Astrocyte (in vitro differentiated cells and primary cell): Measurements from ENCODE around the gene BHLHA9. TPM values are rescaled to one million over a fixed set of nuclear protein-coding genes. Genes with fewer than 3 reads are reported as not detected.

Experiments used
- DNase-seq: peaks from one replicate; pipeline ENCODE4 v3.0.0-alpha.2; 2010; ENCODE audit warnings: low read depth
- FAIRE-seq: peaks from 2 replicates; lab custom pipeline; 2011; peaks lifted over from hg19 to GRCh38; lab: Jason Lieb, UNC
- H2AFZ ChIP-seq: 2 replicates; pipeline ENCODE4 v1.6.0; 2012; ENCODE audit warnings: low read depth, low read length, inconsistent platforms
- H3K27ac ChIP-seq: 2 replicates; pipeline ENCODE4 v1.5.1; 2011; ENCODE audit warnings: low read depth, low read length, inconsistent platforms
- H3K27me3 ChIP-seq: 2 replicates; pipeline ENCODE4 v1.6.0; 2011; ENCODE audit warnings: low read length, inconsistent platforms; ENCODE audit not compliant: insufficient read depth
- H3K36me3 ChIP-seq: 2 replicates; pipeline ENCODE4 v1.5.1; 2011; ENCODE audit warnings: low read length, inconsistent platforms; ENCODE audit not compliant: insufficient read depth
- H3K4me1 ChIP-seq: 2 replicates; pipeline ENCODE4 v1.5.1; 2011; ENCODE audit warnings: low read length, inconsistent platforms; ENCODE audit not compliant: insufficient read depth
- H3K4me2 ChIP-seq: 2 replicates; pipeline ENCODE4 v1.6.0; 2012; ENCODE audit warnings: low read length, inconsistent platforms
- H3K4me3 ChIP-seq: 2 replicates; pipeline ENCODE4 v1.5.1; 2011; ENCODE audit warnings: low read depth, mild to moderate bottlenecking, low read length, inconsistent platforms; ENCODE audit not compliant: insufficient read depth
- H3K79me2 ChIP-seq: 2 replicates; pipeline ENCODE4 v1.6.0; 2012; ENCODE audit warnings: mild to moderate bottlenecking, low read length, inconsistent platforms; ENCODE audit not compliant: insufficient read depth
- H3K9ac ChIP-seq: 2 replicates; pipeline ENCODE4 v1.6.0; 2012; ENCODE audit warnings: mild to moderate bottlenecking, low read length, inconsistent platforms
- H3K9me3 ChIP-seq: 2 replicates; pipeline ENCODE4 v1.5.1; 2012; ENCODE audit warnings: low read depth, mild to moderate bottlenecking, low read length, inconsistent platforms; ENCODE audit not compliant: insufficient read depth
- H4K20me1 ChIP-seq: 2 replicates; pipeline ENCODE4 v1.6.0; 2012; ENCODE audit warnings: low read length, inconsistent platforms; ENCODE audit not compliant: insufficient read depth
- H3K27ac Mint-ChIP-seq: one replicate; pipeline ENCODE4 v1.8.0; 2021; ENCODE audit warnings: mild to moderate bottlenecking, mixed read lengths; ENCODE audit not compliant: unreplicated experiment
- H3K27me3 Mint-ChIP-seq: one replicate; pipeline ENCODE4 v1.8.0; 2021; ENCODE audit warnings: low read depth, mixed read lengths; ENCODE audit not compliant: unreplicated experiment
- H3K36me3 Mint-ChIP-seq: one replicate; pipeline ENCODE4 v1.8.0; 2021; ENCODE audit warnings: low read depth, mixed read lengths; ENCODE audit not compliant: unreplicated experiment
- H3K4me1 Mint-ChIP-seq: one replicate; pipeline ENCODE4 v1.8.0; 2021; ENCODE audit warnings: low read depth, mixed read lengths; ENCODE audit not compliant: unreplicated experiment
- H3K4me3 Mint-ChIP-seq: one replicate; pipeline ENCODE4 v1.8.0; 2021; ENCODE audit warnings: mild to moderate bottlenecking, moderate library complexity, mixed read lengths; ENCODE audit not compliant: unreplicated experiment
- H3K9me3 Mint-ChIP-seq: one replicate; pipeline ENCODE4 v1.8.0; 2021; ENCODE audit warnings: mild to moderate bottlenecking, mixed read lengths; ENCODE audit not compliant: unreplicated experiment
- EZH2 ChIP-seq: IDR thresholded peaks from 2 replicates; pipeline ENCODE4 v1.6.1; 2012; ENCODE audit warnings: mild to moderate bottlenecking, low read length, inconsistent platforms; ENCODE audit not compliant: insufficient read depth
- total RNA-seq: library from RNA; stranded (reverse); gene quantifications from 2 replicates; pipeline ENCODE4 v1.2.1, GENCODE V29; 2021
- TF ChIP-seq, protein P1 (sequence below): IDR thresholded peaks from 2 replicates; pipeline ENCODE4 v1.5.1; 2011; ENCODE audit warnings: low read depth, mild to moderate bottlenecking, inconsistent platforms, low read length, moderate library complexity; ENCODE audit not compliant: insufficient read depth

The BHLHA9 gene
- total RNA-seq, 1 donor from 2014 or later: not detected

DNA sequence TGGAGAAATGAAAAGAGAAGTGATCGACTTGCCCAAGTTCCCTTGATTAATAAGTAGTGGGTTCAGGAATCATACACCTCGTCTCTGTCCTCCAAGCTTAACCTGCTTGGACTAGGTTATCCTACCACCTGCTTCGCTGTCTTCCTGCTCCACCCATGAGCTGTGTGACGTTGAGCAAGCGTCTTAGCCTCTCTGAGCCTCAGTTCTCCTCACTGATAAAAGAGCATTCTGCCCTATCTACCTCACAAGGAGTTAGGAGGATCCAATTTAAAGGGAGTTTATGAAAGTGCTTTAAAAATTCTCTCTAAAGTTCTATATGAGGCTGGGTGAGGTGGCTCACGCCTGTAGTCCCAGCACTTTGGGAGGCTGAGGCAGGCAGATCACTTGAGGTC is 9.5 kb upstream of the BHLHA9 start:
- Histone ChIP-seq H3K36me3 (no peaks in the 10 kb centered on the region), H3K27me3 (peaks cover 7% of the 10 kb centered on the region), H3K9ac (no peak overlapping the region), H3K4me3 (no peak overlapping the region), H4K20me1 (no peaks in the 10 kb centered on the region), H3K4me2 (no peak overlapping the region), H3K27ac (no peak overlapping the region), H2AFZ (no peak overlapping the region), H3K79me2 (no peaks in the 10 kb centered on the region), H3K9me3 (no peaks in the 10 kb centered on the region), H3K4me1 (no peaks in the 10 kb centered on the region)
- TF ChIP-seq, protein P1, sequence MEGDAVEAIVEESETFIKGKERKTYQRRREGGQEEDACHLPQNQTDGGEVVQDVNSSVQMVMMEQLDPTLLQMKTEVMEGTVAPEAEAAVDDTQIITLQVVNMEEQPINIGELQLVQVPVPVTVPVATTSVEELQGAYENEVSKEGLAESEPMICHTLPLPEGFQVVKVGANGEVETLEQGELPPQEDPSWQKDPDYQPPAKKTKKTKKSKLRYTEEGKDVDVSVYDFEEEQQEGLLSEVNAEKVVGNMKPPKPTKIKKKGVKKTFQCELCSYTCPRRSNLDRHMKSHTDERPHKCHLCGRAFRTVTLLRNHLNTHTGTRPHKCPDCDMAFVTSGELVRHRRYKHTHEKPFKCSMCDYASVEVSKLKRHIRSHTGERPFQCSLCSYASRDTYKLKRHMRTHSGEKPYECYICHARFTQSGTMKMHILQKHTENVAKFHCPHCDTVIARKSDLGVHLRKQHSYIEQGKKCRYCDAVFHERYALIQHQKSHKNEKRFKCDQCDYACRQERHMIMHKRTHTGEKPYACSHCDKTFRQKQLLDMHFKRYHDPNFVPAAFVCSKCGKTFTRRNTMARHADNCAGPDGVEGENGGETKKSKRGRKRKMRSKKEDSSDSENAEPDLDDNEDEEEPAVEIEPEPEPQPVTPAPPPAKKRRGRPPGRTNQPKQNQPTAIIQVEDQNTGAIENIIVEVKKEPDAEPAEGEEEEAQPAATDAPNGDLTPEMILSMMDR: no peak
- no peak for TF ChIP-seq EZH2
- FAIRE-seq (no peak), DNase-seq (no peak)
- no peak overlapping the region for H3K4me3 Mint-ChIP-seq
- no peaks in the 10 kb centered on the region for H3K36me3 Mint-ChIP-seq
- H3K9me3 Mint-ChIP-seq: peaks cover 4% of the 10 kb centered on the region
- H3K27me3 Mint-ChIP-seq: peaks cover 23% of the 10 kb centered on the region
- no peaks in the 10 kb centered on the region for H3K4me1 Mint-ChIP-seq
- no peak overlapping the region for H3K27ac Mint-ChIP-seq

DNA sequence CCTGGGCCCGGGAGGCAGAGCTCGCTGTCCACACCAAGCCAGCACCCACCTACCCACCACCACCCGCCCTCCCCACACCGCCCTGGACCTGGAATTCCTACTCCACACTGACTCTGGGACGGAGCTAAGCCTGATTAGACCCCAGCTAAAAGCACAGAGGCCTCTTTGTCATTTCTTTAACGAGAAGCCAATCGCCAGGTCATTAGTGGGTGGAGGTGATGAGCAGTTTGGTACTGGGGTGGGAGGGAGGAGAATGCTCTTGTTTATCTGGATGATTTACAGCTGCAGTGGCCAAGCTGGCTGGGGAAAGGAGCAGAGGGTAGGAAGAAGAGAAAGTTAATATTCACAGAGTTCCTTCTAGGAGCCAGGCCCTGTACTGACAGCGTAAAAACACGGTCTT is 6.0 kb upstream of the BHLHA9 start:
- Histone ChIP-seq H3K9ac (no peak overlapping the region), H3K9me3 (no peaks in the 10 kb centered on the region), H3K27me3 (peaks cover 6% of the 10 kb centered on the region), H3K36me3 (no peaks in the 10 kb centered on the region), H3K27ac (no peak overlapping the region), H2AFZ (no peak overlapping the region), H4K20me1 (no peaks in the 10 kb centered on the region), H3K4me3 (no peak overlapping the region), H3K4me2 (no peak overlapping the region), H3K79me2 (no peaks in the 10 kb centered on the region), H3K4me1 (no peaks in the 10 kb centered on the region)
- Mint-ChIP-seq H3K4me3 (no peak overlapping the region), H3K27ac (no peak overlapping the region), H3K27me3 (peaks cover 17% of the 10 kb centered on the region), H3K4me1 (no peaks in the 10 kb centered on the region), H3K36me3 (no peaks in the 10 kb centered on the region), H3K9me3 (no peaks in the 10 kb centered on the region)
- TF ChIP-seq, protein P1: no peak
- no peak for TF ChIP-seq EZH2
- FAIRE-seq (no peak), DNase-seq (no peak)

DNA sequence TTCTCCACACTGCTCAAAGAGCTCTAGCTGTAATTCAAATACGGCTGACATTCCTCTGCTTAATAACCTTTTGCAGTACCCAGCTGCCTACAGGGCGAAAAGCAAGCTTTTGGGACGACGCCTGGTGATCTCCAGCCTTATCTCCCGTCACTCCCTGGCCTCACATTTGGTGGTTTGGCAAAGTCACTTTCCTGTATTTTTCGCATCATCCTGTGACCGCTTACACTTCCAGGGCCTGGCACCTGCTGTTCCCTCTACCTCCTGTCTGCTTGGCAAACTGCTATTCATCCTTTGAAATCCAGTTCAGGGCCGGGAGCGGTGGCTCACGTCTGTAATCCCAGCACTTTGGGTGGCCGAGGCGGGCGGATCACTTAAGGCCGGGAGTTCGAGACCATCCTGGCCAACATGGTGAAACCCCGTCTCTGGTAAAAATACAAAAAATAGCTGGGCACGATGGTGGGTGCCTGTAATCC is 2.7 kb upstream of the BHLHA9 start:
- Histone ChIP-seq H3K36me3 (no peaks in the 10 kb centered on the region), H3K79me2 (no peaks in the 10 kb centered on the region), H3K27ac (no peak overlapping the region), H3K4me3 (peak overlapping the region; percentile 71), H3K9ac (peak overlapping the region; percentile 79), H2AFZ (peak overlapping the region; percentile 81), H3K4me2 (peak overlapping the region; percentile 90), H3K4me1 (no peaks in the 10 kb centered on the region), H3K9me3 (no peaks in the 10 kb centered on the region), H3K27me3 (peaks cover 15% of the 10 kb centered on the region), H4K20me1 (no peaks in the 10 kb centered on the region)
- Mint-ChIP-seq H3K4me3 (peak overlapping the region; percentile 83), H3K4me1 (no peaks in the 10 kb centered on the region), H3K27ac (peak overlapping the region; percentile 41), H3K9me3 (no peaks in the 10 kb centered on the region), H3K27me3 (peaks cover 22% of the 10 kb centered on the region), H3K36me3 (no peaks in the 10 kb centered on the region)
- TF ChIP-seq EZH2: no peak
- TF ChIP-seq, protein P1: no peak
- FAIRE-seq (no peak), DNase-seq (no peak)
